Measurements from ENCODE around the gene SLC6A1. TPM values are rescaled to one million over a fixed set of nuclear protein-coding genes. Genes with fewer than 3 reads are reported as not detected.

SLC6A1 gene
- total and polyA plus RNA-seq, 11 donors: 0.40 to 3.1 (median 1.2) TPM

DNA sequence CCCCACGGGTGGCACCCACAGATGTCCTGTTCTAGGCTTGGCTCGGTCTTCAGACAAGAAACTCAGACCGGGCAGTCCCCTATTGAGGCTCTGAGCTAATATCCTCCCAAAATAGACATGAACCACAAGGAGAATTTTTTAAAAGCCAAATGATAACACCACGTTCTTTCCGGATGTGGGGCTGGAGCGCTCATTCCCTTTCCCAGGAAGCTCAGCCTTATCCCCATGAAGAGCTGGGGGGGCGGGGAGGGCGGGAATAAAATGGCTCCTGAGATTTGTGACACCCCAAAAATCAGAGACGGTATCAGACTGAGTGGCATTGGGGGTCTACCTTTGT lies 1.1 kb downstream of the SLC6A1 start:
- H3K36me3 ChIP-seq: no peaks in the 10 kb centered on the region
- H3K4me3 ChIP-seq: peak overlapping the region in 10 of 12 donors; percentile 40 to 66 (median 52)
- ATAC-seq: peak in 2 of 4 donors; percentile 10 to 55
- 8 to 11% (median 9%) methylated on average over 8 to 9 of the region's 9 CpGs for WGBS, 4 donors
- no peaks in the 10 kb centered on the region for H3K9me3 ChIP-seq
- H3K27me3 ChIP-seq: peaks cover 8 to 54% (median 18%) of the 10 kb centered on the region in 9 donors
- TF ChIP-seq POLR2A (IDR thresholded peaks at IDR 0.05): no peak
- TF ChIP-seq, protein P1, sequence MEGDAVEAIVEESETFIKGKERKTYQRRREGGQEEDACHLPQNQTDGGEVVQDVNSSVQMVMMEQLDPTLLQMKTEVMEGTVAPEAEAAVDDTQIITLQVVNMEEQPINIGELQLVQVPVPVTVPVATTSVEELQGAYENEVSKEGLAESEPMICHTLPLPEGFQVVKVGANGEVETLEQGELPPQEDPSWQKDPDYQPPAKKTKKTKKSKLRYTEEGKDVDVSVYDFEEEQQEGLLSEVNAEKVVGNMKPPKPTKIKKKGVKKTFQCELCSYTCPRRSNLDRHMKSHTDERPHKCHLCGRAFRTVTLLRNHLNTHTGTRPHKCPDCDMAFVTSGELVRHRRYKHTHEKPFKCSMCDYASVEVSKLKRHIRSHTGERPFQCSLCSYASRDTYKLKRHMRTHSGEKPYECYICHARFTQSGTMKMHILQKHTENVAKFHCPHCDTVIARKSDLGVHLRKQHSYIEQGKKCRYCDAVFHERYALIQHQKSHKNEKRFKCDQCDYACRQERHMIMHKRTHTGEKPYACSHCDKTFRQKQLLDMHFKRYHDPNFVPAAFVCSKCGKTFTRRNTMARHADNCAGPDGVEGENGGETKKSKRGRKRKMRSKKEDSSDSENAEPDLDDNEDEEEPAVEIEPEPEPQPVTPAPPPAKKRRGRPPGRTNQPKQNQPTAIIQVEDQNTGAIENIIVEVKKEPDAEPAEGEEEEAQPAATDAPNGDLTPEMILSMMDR (IDR thresholded peaks at IDR 0.05): no peak
- DNase-seq: no peak
- peak overlapping the region in 4 of 12 donors; percentile 17 to 69 (median 60) for H3K27ac ChIP-seq
- peaks cover 0 to 19% (median 3%) of the 10 kb centered on the region in 12 donors for H3K4me1 ChIP-seq
- intact Hi-C loops (cut with DNase I): loop anchor here in 1 of 10 donors (5.0 kb wide), 1 partner anchor 36 kb away; no protein-coding TSS in a partner anchor

DNA sequence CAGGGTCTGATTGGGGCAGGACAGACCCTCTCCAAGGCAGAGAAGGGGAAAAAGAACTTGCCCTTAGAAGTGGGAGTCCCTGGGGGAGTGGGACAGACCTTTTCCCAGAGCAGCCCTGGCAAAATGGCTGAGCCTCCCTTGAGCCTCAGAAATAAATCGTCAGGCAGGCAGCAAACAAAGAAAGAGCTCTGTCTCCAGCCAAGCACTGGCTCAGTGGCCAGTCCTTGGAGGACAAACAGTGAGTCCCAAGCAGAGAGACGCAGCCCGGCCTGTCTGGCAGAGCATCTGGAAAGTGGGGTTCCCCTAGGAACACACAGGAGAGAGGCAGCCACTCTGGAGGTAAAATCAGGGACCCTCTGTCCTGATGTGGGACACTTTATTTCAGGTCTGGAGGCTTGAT lies 1.8 kb downstream of the SLC6A1 start:
- H3K4me3 ChIP-seq: peak overlapping the region in 6 of 12 donors; percentile 51 to 66 (median 60)
- H3K9me3 ChIP-seq: no peaks in the 10 kb centered on the region
- no peaks in the 10 kb centered on the region for H3K36me3 ChIP-seq
- peak overlapping the region in 3 of 12 donors; percentile 32 to 61 (median 34) for H3K27ac ChIP-seq
- H3K27me3 ChIP-seq: peaks cover 8 to 54% (median 18%) of the 10 kb centered on the region in 9 donors
- DNase-seq (no peak), ATAC-seq (no peak)
- peaks cover 0 to 19% (median 3%) of the 10 kb centered on the region in 12 donors for H3K4me1 ChIP-seq
- intact Hi-C loops (cut with DNase I): loop anchor here in 1 of 10 donors (5.0 kb wide), 1 partner anchor 37 kb away; no protein-coding TSS in a partner anchor
- 39 to 56% (median 51%) methylated on average over 3 of the region's 3 CpGs for WGBS, 4 donors
- no peak for TF ChIP-seq POLR2A (IDR thresholded peaks at IDR 0.05)
- TF ChIP-seq, protein P1 (IDR thresholded peaks at IDR 0.05): no peak

DNA sequence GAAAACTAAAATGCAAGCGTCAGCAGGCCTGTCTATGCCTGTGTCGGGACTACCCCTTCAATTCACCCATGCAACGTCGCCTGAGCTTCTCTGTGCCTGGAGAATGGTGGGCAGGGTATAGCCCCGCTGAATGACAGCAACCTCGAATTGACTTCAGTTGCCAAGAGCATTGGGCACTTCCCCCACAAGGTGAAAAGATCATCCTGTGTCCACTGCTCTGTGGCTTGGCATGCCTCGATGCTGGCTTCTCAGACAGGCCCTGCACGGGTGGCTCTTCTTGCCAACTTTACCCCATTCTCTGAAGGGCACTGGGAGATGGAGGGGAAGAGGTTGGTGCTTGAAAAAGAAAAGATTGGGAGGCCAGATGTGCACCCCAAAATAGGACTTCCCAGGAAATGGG lies 3.3 kb downstream of the SLC6A1 start:
- no peak overlapping the region for H3K27ac ChIP-seq
- WGBS, 4 donors: 83 to 89% (median 88%) methylated on average over 8 of the region's 8 CpGs
- no peak for TF ChIP-seq POLR2A (IDR thresholded peaks at IDR 0.05)
- TF ChIP-seq, protein P1 (IDR thresholded peaks at IDR 0.05): no peak
- H3K27me3 ChIP-seq: peaks cover 8 to 60% (median 19%) of the 10 kb centered on the region in 9 donors
- ATAC-seq (no peak), DNase-seq (no peak)
- peaks cover 0 to 19% (median 3%) of the 10 kb centered on the region in 12 donors for H3K4me1 ChIP-seq
- H3K9me3 ChIP-seq: no peaks in the 10 kb centered on the region
- intact Hi-C loops (cut with DNase I): no loop called here
- H3K4me3 ChIP-seq: no peak overlapping the region
- H3K36me3 ChIP-seq: no peaks in the 10 kb centered on the region

DNA sequence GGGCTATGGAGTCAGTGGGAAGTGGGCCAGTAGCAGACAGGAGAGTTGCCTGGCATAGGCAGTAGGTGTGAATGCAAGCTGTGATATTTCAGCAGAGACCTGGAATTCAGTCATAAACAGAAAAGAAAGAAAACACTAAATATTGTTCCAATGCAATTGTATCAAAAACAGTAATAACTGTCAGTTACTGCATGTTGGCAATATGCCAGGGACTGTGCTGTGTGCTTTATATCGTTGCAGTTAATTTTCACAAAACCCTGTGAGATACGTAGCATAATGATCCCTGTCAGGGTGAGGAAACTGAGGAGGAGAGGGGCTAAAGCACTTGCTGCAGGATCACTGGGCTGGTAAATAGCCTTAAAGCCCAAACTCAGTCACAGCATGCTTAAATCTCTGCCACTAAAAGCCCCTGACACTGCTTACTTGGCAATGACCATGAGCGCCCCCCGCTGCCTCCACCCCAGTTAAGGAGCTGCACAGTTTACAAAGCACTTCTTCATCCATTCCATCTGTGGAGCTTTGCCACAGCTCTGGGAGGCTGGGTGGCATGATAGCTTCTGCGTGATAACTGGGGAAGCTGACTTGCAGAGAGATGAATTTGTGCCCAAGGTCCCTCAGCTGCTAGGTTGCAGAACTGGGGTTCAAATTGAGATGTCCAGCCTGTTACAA lies 3.9 kb downstream of the SLC6A1 start:
- DNase-seq (no peak), ATAC-seq (no peak)
- Histone ChIP-seq H3K9me3 (no peaks in the 10 kb centered on the region), H3K27ac (no peak overlapping the region), H3K27me3 (peaks cover 8 to 62% (median 25%) of the 10 kb centered on the region in 9 donors), H3K4me3 (no peak overlapping the region), H3K4me1 (peaks cover 0 to 19% (median 3%) of the 10 kb centered on the region in 12 donors), H3K36me3 (no peaks in the 10 kb centered on the region)
- intact Hi-C loops (cut with DNase I): no loop called here
- TF ChIP-seq, protein P1 (IDR thresholded peaks at IDR 0.05): no peak
- 62 to 72% (median 68%) methylated on average over 5 of the region's 5 CpGs for WGBS, 4 donors

Measured in heart left ventricle (tissue), 16 donors.